NCI-H345 treated with DMSO at 0.1 percent for 48 hours (cell line): ENCODE measurements around the gene DMWD.

Experiments used
- DNase-seq: peaks from one replicate; lab custom pipeline; 2025; ENCODE audit not compliant: unreplicated experiment; lab: John Stamatoyannopoulos, UW

DMWD gene, protein sequence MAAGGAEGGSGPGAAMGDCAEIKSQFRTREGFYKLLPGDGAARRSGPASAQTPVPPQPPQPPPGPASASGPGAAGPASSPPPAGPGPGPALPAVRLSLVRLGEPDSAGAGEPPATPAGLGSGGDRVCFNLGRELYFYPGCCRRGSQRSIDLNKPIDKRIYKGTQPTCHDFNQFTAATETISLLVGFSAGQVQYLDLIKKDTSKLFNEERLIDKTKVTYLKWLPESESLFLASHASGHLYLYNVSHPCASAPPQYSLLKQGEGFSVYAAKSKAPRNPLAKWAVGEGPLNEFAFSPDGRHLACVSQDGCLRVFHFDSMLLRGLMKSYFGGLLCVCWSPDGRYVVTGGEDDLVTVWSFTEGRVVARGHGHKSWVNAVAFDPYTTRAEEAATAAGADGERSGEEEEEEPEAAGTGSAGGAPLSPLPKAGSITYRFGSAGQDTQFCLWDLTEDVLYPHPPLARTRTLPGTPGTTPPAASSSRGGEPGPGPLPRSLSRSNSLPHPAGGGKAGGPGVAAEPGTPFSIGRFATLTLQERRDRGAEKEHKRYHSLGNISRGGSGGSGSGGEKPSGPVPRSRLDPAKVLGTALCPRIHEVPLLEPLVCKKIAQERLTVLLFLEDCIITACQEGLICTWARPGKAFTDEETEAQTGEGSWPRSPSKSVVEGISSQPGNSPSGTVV

DNA sequence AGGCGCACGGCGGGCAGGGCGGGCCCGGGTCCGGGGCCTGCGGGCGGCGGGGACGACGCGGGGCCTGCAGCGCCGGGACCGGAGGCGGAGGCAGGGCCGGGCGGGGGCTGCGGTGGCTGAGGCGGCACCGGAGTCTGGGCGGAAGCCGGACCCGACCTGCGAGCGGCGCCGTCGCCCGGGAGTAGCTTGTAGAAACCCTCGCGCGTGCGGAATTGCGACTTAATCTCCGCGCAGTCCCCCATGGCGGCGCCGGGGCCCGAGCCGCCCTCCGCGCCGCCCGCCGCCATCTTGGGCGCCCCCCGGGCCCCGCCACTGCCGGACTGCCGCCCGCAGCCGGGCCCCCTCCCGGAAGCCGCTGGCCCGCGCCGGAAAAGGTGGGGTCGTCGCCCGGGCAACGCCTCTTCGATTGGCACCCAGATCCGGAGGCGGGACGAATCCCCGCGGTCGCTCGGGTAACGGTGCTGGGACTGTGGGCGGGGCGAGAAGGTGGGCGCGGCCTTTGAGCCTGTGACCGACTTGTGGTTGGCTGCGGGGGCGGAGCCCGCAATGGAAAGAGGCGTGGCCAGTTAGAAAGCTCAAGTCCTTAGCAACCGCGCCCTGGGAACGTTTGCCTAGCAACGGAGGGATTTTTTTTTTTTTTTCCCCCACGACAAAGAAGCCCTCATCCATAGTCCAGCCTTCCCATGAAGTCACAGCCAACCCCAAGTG lies at the start of gene DMWD:
Gene DMWD, minus strand, starts transcription at position 376 of the 708 bp plus-strand sequence. Its CDS starts 89 bp downstream, at position 287.
- peak; percentile 86 for DNase-seq

GRCh38 chr19:45842198-45842597 lies 49.6 kb upstream of the DMWD start:
- DNase-seq, result no peak

DNA sequence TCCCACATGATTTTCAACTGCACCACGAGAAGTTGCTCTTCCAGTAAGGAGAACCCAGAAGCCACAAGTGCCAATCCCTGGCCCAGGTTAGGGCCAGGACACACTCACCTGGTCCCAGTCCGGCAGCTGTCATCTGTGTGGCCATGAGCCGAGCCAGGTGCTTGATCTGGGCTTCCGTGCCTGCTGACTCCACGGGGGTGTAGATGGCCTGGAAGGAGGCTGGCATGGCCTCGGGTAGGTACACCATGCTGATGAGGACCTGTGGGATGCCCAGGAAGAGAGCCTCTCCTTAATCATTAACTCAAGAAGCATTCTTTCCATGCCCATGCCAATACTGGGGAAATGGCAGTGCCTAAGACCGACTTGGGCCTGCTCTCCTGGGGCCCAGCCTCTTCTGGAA lies 42.3 kb upstream of the DMWD start:
- DNase-seq, result no peak

GRCh38 chr19:45828945-45829344 lies 36.3 kb upstream of the DMWD start:
- no peak for DNase-seq

DNA sequence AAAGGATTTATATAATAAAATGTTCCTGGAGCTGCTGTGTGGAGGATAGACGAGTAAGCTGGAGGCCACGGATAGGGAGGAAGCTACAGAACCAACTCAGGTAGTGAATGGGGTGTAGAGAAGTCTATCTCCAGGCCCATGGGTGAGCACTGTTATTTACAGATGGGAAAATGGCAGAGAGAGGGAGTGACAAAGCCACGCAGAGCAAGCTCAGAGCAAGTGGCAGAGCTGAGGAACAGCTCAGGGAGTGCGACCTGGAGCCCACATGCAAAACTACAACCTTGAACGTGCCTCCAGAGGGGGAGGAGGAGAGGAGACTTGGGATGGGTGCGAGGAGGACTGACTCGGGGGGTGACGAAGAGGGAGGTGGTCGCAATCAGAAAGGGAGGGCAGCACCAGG lies 35.9 kb upstream of the DMWD start:
- no peak for DNase-seq

- no peak for DNase-seq
These were observed 34.9 kb upstream of the DMWD start for GRCh38 chr19:45827459-45828093.

DNA sequence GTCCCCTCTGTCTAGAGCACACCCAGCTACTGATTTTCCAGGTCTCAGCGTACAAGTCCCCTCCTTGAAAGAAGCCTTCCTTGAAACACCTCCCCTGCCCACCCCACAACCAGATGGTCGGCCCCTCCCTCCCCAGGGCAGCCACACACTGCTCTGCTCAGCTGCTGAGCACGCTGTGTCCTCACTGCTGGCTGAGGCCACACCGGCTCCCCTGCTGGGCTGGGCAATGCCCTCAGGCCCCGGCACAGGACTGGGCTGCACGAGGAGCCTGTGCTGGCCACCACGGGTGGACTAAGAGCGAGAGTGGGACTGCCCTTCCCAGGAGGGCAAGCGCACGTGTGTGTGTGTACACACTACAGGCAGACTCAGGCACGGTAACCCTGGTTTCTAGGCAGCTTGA lies 34.3 kb upstream of the DMWD start:
- DNase-seq, result no peak

DNA sequence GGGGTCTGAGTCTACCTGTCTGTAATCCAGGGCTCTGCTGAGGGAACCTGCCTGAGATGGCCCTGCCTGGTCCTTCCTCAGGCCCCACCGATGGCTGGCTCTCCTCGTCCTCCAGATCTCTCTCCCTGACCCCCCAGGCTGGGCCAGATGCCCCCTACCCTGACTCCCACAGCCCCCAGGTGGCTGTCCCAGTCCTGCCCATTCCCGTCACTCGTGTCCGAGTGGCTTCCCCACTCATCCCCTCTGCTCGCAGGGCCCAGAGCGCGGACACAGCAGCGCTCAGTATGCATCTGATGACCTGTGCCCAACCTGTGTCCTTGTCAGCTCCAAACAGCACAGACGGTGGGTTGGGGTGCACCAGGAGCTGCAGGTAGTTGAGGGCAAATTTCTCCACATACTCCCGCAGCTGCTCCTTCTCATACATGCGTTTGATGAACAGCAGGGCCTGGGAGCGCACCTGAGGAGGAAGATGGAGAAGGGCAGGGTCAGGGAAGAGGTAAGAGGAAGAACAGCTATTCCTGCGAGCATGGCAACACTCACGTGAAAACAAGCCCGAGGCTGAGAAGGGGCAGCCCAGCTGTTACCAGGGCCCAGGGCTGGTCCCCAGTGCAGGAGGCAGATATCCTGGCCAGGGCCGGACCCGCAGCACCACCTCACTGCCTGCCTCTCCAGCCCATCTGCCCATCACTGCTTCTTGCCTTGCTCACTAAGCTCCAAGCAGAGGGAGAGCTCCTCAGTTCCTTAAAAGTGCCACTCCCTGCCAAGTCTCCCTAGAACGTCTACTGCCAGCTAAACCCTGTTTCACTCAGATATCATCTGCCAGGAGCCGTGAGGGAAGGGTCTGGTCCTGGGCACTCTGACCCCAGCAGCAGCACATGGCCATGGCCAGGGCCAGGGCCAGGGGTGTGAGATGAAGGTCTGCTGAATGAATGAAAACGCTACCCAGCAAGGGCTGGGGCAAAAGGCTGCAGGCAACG lies 33.6 kb upstream of the DMWD start:
- no peak for DNase-seq

DNA sequence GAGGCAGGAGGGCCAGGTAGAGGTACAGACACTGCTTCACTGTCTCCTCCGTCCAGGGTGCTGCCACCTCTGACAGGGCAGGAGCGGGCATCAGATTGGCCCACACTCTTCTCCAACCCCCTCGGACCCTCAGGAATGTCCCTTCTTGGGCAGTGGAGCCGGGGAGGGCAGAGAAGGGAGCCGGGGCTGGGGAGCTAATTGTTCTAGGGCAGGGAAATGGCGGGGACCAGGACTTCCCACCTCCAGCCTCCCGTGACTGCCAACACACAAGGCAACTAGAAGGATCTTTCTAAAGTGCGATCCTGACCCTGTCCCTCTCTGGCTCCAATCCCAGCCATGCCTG lies 32.6 kb upstream of the DMWD start:
- no peak for DNase-seq

DNA sequence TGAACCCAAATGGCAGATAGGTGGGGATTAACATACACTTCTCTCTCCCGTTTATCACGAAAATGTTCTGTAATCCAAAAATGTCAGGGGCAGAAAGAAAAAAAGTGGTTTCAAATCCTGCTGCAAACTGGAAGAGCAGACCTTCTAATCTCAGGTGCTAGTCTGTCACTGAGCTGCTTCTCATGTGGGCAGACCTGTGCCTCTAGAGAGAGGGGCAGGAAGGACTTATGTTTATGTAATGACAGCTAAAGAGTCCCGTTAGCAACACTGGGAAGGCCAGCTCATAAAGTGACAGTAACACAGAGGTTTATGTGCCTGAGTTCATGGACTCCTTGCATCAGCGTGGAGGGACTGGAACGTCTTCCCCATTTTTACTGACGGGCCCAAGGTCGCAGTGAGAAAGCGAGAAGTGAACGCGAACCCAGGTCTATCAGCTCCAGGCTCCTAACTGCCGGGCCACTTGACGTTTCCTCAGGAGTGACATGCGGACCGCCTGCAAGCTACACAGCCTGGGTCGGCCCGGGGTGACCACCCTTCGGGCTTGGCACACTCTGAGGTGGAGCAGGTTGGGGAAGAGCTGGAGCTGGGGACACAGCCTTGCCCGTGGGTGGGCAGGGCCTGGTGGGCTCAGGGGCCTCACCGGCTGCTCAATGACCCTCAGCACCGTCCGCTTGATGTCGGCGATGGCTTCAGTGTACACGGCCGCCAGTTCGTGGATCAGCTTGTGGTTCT lies 32.1 kb upstream of the DMWD start:
- no peak for DNase-seq

DNA sequence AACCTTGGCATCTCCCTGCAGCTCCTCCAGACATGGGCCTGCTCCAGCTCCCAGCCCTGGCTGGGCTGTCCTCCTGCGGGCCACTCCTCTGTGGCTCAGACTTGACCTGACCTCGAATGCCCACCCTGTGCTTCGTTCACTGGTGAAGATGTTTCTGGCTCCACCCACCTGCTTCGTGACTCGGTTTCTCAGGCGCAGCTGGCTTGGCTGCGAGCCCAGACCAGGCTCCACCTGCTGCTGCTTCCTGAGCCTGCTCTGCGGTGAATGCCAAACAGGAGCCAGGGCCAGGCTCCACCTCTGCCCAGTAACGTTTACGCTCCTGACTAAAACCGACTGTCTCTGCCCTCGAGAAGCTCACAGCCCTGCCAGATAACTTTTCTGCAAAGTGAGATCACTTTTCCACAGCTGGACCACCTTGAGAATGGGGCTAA lies 31.4 kb upstream of the DMWD start:
- peak; percentile 40 for DNase-seq

- DNase-seq, result no peak
These were observed 30.5 kb upstream of the DMWD start for GRCh38 chr19:45823182-45823581.

DNA sequence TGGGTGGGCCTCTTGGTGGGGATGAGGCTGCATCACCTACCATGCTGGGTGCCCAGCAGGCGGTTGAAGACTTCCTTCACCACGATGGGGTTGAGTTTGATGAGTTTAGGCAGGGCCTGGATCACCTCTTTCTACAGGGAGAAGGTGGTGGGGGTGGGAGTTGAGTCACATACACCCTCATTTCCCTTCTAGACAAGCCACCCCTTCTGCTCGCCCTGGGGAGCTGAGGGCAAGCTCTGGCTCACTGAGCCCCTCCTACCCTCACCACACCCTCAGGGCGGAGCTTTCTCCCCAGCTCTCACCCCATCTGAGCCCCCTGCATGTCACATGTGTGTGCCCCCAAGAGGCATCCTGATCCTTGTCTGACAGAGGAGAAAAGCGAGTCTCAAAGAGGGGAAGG lies 30.1 kb upstream of the DMWD start:
- no peak for DNase-seq

DNA sequence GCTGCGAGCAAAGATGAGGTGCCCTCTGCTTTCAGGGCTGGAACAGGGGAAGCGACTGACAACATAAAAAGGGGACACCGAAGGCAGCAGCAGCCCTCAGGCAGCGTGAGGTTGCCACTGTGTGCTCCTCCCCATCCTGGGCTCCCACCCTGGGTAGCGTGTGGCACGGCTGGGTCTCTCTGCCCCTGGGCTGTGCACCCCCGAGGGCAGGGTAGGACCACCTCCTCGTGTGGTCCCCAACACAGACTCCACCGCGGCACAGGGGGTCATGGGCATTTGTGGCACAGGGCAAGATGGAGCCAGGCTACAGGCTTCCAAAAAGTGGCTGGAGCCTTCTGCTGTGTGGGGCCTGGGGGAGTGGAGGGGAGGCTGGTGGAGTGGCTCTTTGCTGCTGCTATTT lies 28.9 kb upstream of the DMWD start:
- no peak for DNase-seq

DNA sequence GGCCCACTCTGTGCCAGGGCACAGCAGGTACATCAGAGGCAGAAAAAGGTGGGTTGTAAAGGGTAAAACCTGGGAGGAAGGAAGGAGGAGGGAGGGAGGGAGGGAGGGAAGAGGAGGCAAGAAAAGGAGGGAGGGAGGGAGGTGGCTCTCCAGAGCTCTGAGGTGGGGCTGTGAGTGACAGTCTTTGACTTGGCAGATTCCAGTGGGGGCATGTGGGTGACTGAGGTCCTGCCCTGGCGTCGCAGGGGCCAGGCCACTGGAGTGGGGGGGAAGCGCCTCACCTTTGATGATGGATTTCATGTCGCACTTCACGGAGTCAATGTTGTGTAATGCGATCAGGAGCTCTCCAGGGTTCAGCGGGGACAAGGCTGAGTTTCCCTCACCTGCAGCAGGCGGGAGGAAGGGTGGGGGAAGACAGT lies 28.5 kb upstream of the DMWD start:
- no peak for DNase-seq

GRCh38 chr19:45820413-45821102 lies 27.9 kb upstream of the DMWD start:
- DNase-seq, result no peak

DNA sequence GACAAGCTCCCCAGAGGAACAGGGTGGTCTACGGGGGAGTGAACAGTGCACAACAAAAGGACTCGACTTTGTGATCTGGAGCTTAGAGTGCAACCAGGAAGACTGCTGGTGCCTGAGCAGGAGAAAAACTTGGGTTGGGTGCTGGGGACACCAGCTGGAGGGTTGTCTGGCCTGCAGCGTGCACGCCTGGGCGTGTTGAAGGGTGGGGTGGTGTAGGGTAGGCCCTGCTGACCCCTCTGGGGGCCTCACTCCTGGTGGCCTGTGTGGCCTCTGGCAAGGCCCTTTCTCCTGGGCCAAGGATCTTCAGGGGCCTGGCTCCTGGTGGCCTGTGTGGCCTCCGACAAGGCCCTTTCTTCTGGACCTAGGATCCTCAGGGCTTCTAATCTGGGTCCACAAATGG lies 27.1 kb upstream of the DMWD start:
- no peak for DNase-seq

- no peak for DNase-seq
These were observed 25.2 kb upstream of the DMWD start for GRCh38 chr19:45817725-45818301.
